AG09319 (cell line): ENCODE data around the gene GPR18.

ENCODE experiments used
- DNase-seq: peaks from one replicate; pipeline ENCODE4 v3.0.0-alpha.2; 2010; ENCODE audit warnings: low read depth; ENCODE audit errors: extremely low read depth
- TF ChIP-seq, protein P1 (sequence below): IDR thresholded peaks from 2 replicates; pipeline ENCODE4 v1.5.1; 2011; ENCODE audit warnings: low read depth, mild to moderate bottlenecking, inconsistent platforms, low read length, moderate library complexity

The GPR18 gene

DNA sequence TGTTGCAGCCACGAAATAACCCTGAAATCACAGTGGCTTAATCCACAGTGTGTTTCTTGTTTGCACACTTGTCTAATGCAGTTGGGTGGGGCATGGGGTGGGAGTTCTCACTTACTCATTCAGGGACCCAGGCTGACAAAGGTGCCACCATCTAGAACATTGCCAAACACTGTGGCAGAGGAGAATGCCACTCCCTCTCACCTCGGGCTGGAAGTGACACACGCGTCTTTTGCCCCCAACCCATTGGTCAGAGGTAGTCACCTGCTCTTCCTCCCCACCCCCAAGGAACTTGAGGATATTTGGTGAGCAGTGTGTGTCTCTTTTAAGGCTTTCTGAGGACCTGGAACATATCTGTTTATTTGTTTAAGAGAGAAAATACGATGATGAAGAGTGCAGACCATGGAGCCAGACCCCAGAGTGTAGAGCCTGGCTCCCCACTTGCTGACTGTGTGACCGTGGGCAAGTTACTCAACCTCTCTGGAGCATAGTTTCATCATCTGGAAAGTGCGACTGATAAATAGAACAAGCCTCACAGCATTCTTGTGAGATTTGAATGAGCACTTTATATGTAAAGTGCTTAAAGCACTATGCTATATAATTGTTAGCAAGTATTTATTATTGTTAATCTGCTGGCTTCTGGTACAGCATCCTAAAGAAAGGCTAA lies 31.6 kb upstream of the GPR18 start:
- no peak for DNase-seq
- TF ChIP-seq, protein P1, sequence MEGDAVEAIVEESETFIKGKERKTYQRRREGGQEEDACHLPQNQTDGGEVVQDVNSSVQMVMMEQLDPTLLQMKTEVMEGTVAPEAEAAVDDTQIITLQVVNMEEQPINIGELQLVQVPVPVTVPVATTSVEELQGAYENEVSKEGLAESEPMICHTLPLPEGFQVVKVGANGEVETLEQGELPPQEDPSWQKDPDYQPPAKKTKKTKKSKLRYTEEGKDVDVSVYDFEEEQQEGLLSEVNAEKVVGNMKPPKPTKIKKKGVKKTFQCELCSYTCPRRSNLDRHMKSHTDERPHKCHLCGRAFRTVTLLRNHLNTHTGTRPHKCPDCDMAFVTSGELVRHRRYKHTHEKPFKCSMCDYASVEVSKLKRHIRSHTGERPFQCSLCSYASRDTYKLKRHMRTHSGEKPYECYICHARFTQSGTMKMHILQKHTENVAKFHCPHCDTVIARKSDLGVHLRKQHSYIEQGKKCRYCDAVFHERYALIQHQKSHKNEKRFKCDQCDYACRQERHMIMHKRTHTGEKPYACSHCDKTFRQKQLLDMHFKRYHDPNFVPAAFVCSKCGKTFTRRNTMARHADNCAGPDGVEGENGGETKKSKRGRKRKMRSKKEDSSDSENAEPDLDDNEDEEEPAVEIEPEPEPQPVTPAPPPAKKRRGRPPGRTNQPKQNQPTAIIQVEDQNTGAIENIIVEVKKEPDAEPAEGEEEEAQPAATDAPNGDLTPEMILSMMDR: no peak

DNA sequence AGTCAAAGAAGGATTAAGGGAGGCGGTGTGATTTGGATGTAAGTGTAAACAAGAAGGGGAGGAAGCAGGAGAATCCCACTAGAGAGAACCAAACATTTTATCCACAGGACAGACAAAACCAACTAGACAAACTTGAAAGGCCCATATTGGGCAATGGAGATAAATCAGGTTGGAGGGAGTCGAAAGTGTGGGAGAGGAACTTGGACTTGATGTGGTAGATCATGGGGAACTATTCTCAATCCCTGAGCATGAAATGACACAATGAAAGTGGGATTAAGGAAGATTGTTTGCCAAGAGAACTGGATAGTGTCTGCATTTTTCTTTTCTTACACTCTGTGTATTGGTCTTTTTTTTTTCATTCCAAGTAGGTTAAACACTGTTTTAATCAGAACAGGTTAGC lies 31.1 kb upstream of the GPR18 start:
- DNase-seq: no peak
- TF ChIP-seq, protein P1: no peak

DNA sequence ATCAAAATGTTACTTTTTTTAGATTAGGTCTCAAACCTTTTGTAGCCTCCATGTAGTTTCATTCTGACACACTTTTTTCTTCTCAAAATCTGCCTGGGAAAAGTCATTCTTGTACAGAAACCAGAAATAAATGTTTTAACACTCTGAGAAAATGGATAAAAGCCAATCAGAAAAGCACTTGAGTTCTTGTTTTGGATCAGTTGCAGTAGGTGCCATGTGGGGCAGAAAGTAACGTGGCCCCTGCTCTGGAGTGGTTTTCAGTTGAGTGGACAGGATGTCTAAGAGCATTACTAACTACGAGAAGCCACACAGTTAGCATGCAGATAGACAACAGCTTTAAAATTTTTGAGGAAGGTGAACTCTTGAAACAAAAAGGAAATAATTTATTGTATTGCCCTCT lies 29.9 kb upstream of the GPR18 start:
- TF ChIP-seq, protein P1: no peak
- no peak for DNase-seq

DNA sequence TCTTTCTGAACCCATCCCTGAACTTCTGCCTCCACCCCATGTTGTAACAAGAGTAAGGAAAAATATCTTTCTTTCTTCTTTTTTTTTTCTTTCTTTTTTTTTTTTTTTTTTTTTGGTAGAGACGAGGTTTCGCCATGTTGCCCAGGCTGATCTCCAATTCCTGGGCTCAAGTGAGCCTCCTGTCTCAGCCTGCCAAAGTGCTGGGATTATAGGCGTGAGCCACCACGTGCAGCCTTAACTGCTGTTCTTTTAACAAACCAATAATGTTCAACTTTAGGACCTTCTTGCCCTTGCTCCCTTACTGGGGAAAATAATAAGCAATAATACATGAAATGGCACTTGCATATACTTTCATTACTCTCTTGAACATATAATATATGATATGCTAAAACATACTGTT lies 29.4 kb upstream of the GPR18 start:
- DNase-seq: no peak
- TF ChIP-seq, protein P1: no peak

DNA sequence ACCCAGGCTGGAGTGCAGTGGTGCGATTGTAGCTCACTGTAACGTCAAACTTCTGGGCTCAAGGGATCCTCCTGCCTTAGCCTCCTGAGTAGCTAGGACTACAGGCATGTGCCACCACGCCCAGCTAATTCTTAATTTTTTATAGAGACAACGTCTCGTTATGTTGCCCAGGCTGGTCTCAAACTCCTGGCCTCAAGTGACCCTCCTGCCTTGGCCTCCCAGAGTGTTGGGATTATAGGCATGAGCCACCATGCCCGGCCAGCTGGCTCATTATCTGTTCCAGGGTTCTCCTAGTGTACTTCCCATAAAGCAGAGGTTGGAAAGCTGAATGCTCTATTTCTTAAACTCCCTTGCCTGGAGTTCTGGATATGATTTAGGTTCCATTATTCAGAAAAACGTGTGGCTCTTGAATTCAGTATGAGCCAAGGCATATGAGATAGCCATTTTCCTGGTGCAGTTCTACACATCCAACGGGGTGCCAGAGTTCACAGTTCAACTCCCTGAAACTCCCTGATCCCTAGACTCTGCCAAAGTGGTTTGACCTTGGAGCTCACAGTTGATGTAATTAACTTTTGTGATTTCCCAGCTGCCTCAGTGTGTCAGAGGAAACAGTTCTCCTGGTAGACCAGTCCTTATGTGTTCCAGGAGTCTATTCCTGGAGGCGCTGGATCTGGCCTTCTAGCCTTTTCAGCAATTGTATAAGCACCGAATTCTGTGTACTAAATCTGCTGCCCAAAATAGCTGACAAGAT lies 27.4 kb upstream of the GPR18 start:
- TF ChIP-seq, protein P1: no peak
- DNase-seq: no peak

DNA sequence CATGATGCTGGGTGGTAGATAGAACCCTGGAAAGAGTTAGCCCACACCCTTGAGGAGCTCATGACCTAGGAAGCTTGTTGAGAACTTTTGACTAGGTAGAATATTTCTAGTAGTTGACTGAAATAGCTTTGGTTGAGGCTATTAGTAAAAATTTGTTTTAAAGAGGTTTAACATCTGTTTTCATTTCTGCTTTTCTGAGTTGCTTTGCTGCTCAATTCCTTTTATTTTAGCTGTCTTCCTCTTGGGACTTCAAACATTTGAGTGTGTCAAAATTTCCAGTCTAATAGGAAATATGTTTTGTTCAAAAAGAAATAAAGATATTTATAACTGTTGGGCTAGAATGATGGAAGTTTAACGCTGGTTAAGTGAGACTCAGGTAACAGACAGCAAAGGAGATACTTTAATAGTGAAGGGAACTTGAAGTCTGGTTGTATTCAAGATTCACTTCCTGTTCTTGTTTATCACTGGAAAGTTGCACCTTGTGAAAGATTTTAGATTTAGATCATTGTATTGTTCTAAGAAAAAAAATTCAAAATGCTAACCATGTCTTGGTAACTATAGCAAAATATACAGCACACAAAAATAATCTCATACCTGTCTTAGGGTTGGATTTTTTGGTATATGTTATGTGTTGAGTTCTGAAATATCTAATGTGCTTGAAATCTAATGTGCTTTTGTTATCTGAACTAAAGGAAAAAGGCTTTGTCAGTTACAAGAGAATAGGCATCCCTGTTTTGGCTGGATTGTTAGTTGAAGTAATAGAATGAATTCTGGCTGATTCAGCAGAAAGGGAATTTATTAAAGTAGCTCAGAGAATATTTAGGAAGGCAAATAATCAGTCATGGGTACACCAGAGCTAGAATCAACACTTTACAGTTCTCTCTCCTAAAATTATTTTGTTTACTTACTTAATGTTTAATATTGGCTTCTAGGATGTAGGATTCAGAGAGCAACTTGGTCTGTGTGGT lies 24.4 kb upstream of the GPR18 start:
- TF ChIP-seq, protein P1: no peak
- DNase-seq: no peak
